ENCODE measurements around the gene ADAD2.

The ADAD2 gene

GRCh38 chr16:84240455-84240854 lies 49.5 kb downstream of the ADAD2 start:
- no peak for TF ChIP-seq CTCF (IDR thresholded peaks at IDR 0.05; ENCODE audit: insufficient read depth, missing control alignments)
- no peak for FAIRE-seq
- DNase-seq (ENCODE audit: insufficient read length, low spot score) = no peak

GRCh38 chr16:84241778-84242177 lies 50.8 kb downstream of the ADAD2 start:
- FAIRE-seq (no peak), DNase-seq (ENCODE audit: insufficient read length, low spot score) (no peak)
- TF ChIP-seq CTCF (IDR thresholded peaks at IDR 0.05; ENCODE audit: insufficient read depth, missing control alignments) = no peak

GRCh38 chr16:84242839-84243238 lies 51.9 kb downstream of the ADAD2 start:
- DNase-seq (ENCODE audit: insufficient read length, low spot score) (no peak), FAIRE-seq (no peak)
- TF ChIP-seq CTCF (IDR thresholded peaks at IDR 0.05; ENCODE audit: insufficient read depth, missing control alignments) = no peak

- FAIRE-seq (no peak), DNase-seq (ENCODE audit: insufficient read length, low spot score) (no peak)
- no peak for TF ChIP-seq CTCF (IDR thresholded peaks at IDR 0.05; ENCODE audit: insufficient read depth, missing control alignments)
Measured at GRCh38 chr16:84243732-84244131, 52.8 kb downstream of the ADAD2 start.

- FAIRE-seq = no peak
- TF ChIP-seq CTCF (IDR thresholded peaks at IDR 0.05; ENCODE audit: insufficient read depth, missing control alignments) = no peak
Measured at GRCh38 chr16:84244728-84245127, 53.8 kb downstream of the ADAD2 start.

GRCh38 chr16:84245956-84246678 lies 55.2 kb downstream of the ADAD2 start:
- FAIRE-seq (no peak), DNase-seq (ENCODE audit: insufficient read length, low spot score) (no peak)
- TF ChIP-seq CTCF (IDR thresholded peaks at IDR 0.05; ENCODE audit: insufficient read depth, missing control alignments) = no peak

More at GRCh38 chr16:84244728-84245127, 53.8 kb downstream of the ADAD2 start:
- no peak for DNase-seq (ENCODE audit: insufficient read length, low spot score)

GRCh38 chr16:84246679-84247077 lies 55.7 kb downstream of the ADAD2 start:
- no peak for TF ChIP-seq CTCF (IDR thresholded peaks at IDR 0.05; ENCODE audit: insufficient read depth, missing control alignments)
- FAIRE-seq = no peak
- DNase-seq (ENCODE audit: insufficient read length, low spot score) = no peak
